ENCODE results near the gene ZNF891.

Gene ZNF891

GRCh38 chr12:133080026-133080367 is 50.1 kb downstream of the ZNF891 start (continued):
- no peak; the same call in 1 of the 2 replicates for TF ChIP-seq FEZF1 (tag by site-specific recombination; IDR thresholded peaks at IDR 0.05)
- TF ChIP-seq ZNF157 (tag by site-specific recombination; IDR thresholded peaks at IDR 0.05): no peak
- no peak for TF ChIP-seq REST (tag by site-specific recombination; IDR thresholded peaks at IDR 0.05)
- no peak for TF ChIP-seq ZNF280C (tag by site-specific recombination; IDR thresholded peaks at IDR 0.05)
- no peak for TF ChIP-seq ZNF510 (tag by site-specific recombination; IDR thresholded peaks at IDR 0.05; ENCODE audit: insufficient replicate concordance)
- peak; percentile 82 for TF ChIP-seq SP2 (tag by site-specific recombination; IDR thresholded peaks at IDR 0.05)
- no peak for TF ChIP-seq GLI2 (tag by site-specific recombination; IDR thresholded peaks at IDR 0.05; ENCODE audit: borderline replicate concordance, low read depth)
- no peak for TF ChIP-seq MYNN (tag by site-specific recombination; IDR thresholded peaks at IDR 0.05; ENCODE audit: borderline replicate concordance)
- no peak for TF ChIP-seq ZNF366 (tag by site-specific recombination; conservative IDR thresholded peaks at IDR 0.05)
- peak; percentile 61; the same call in 1 of the 2 replicates for TF ChIP-seq ZIC2 (tag by site-specific recombination; IDR thresholded peaks at IDR 0.05)
- TF ChIP-seq ZNF148 (tag by site-specific recombination; IDR thresholded peaks at IDR 0.05; ENCODE audit: borderline replicate concordance): no peak
- no peak for TF ChIP-seq ZNF664 (tag by site-specific recombination; IDR thresholded peaks at IDR 0.05)
- TF ChIP-seq ZNF354C (tag by site-specific recombination; IDR thresholded peaks at IDR 0.05; ENCODE audit: borderline replicate concordance, low read depth): no peak
- TF ChIP-seq ZNF48 (tag by site-specific recombination; IDR thresholded peaks at IDR 0.05): no peak
- peak; percentile 36; the same call in 1 of the 2 replicates for TF ChIP-seq ZNF501 (tag by site-specific recombination; IDR thresholded peaks at IDR 0.05)
- TF ChIP-seq ZNF398 (tag by site-specific recombination; IDR thresholded peaks at IDR 0.05): no peak
- TF ChIP-seq OVOL3 (tag by site-specific recombination; IDR thresholded peaks at IDR 0.05): no peak; the same call in 1 of the 2 replicates
- TF ChIP-seq ZNF626 (tag by site-specific recombination; IDR thresholded peaks at IDR 0.05): no peak
- TF ChIP-seq ZNF707 (tag by site-specific recombination; IDR thresholded peaks at IDR 0.05): no peak
- TF ChIP-seq GFI1B (tag by site-specific recombination; IDR thresholded peaks at IDR 0.05): no peak
- no peak for TF ChIP-seq PRDM1 (tag by site-specific recombination; IDR thresholded peaks at IDR 0.05)
- TF ChIP-seq ZNF544 (tag by site-specific recombination; IDR thresholded peaks at IDR 0.05): no peak
- no peak for TF ChIP-seq ZNF221 (tag by site-specific recombination; IDR thresholded peaks at IDR 0.05; ENCODE audit: borderline replicate concordance)
- peak; percentile 61 for TF ChIP-seq GLIS1 (tag by site-specific recombination; IDR thresholded peaks at IDR 0.05)
- no peak for TF ChIP-seq ZNF449 (tag by site-specific recombination; IDR thresholded peaks at IDR 0.05)
- TF ChIP-seq ZNF658 (tag by site-specific recombination; IDR thresholded peaks at IDR 0.05): no peak
- TF ChIP-seq ZNF18 (tag by site-specific recombination; IDR thresholded peaks at IDR 0.05): no peak
- TF ChIP-seq ZNF394 (tag by site-specific recombination; IDR thresholded peaks at IDR 0.05; ENCODE audit: borderline replicate concordance): no peak

Measured in HEK293 (cell line).